Left lung (tissue), 10 donors: ENCODE data around the gene TCEANC. TPM values are rescaled to one million over a fixed set of nuclear protein-coding genes. Genes with fewer than 3 reads are reported as not detected.

ENCODE experiments used
- ATAC-seq: fragments of 200-7000 bp; cut with Tn5 transposase; one replicate; pipeline ENCODE4 v1.9.1; 2020; ENCODE audit warnings: moderate library complexity
- DNase-seq, 4 donors: peaks; one replicate each; pipeline ENCODE4 v3.0.0-alpha.2; 2013 to 2020
- H3K27ac ChIP-seq, 2 donors: fragments of 200-600 bp; sonication (generic) in 1 of 2; one replicate each; pipeline versions ENCODE4 v1.5.0 to v1.8.0; 2020 to 2021
- H3K27me3 ChIP-seq, 2 donors: fragments of 200-600 bp; sonication (generic) in 1 of 2; one replicate each; pipeline versions ENCODE4 v1.5.0 to v1.8.0; 2020 to 2021
- H3K36me3 ChIP-seq, 2 donors: fragments of 200-600 bp; sonication (generic) in 1 of 2; one replicate each; pipeline versions ENCODE4 v1.5.0 to v1.8.0; 2020 to 2021
- H3K4me1 ChIP-seq, 2 donors: fragments of 200-600 bp; one replicate each; pipeline ENCODE4 v1.8.0; 2021
- H3K4me3 ChIP-seq, 2 donors: fragments of 200-600 bp; sonication (generic) in 1 of 2; one replicate each; pipeline versions ENCODE4 v1.5.0 to v1.8.0; 2020 to 2021; ENCODE audit warnings: mild to moderate bottlenecking in 1 of 2
- H3K9me3 ChIP-seq, 2 donors: fragments of 200-600 bp; sonication (generic) in 1 of 2; one replicate each; pipeline versions ENCODE4 v1.5.0 to v1.8.0; 2020 to 2021
- CTCF ChIP-seq, 2 donors: fragments of 200-600 bp; sonication (generic) in 1 of 2; IDR thresholded peaks; one replicate each; pipeline versions ENCODE4 v1.5.0 to v1.8.0; 2021; ENCODE audit warnings: antibody characterized with exemption in 2 of 2
- intact Hi-C, 2 donors: fragments of 100-400 bp; cut with DNase I; formaldehyde crosslinking; loops; one replicate each; pipeline versions ENCODE4 v1.11.2 to v1.14.2; 2022
- polyA plus RNA-seq, 6 donors: library from polyadenylated mRNA; unstranded; fragments of 120-200 nt; gene quantifications; one replicate each; pipeline ENCODE4 v1.2.1, GENCODE V29; 2013; ENCODE audit not compliant: insufficient read length in 6 of 6
- total RNA-seq, 2 donors: library from RNA; stranded (reverse); fragmentation: NEBNext Ultra II Directional; extraction: Animal tissue kit (Norgen Biotek cat#: 25700); gene quantifications; one replicate each; pipeline ENCODE4 v1.2.1, GENCODE V29; 2021
- donor health status: DM: no; HTN: yes; CAD: no.
- donor health status: DM: no; HTN: no; CAD: no.

Gene TCEANC
- total and polyA plus RNA-seq, 8 donors, result 3.1 to 7.1 (median 6.5) TPM

GRCh38 chrX:13695601-13696115, 42.7 kb downstream of the TCEANC start:
- Histone ChIP-seq H3K4me3 (no peak overlapping the region), H3K27ac (no peak overlapping the region), H3K4me1 (peaks cover 6 to 73% of the 10 kb centered on the region in 2 donors), H3K9me3 (no peaks in the 10 kb centered on the region), H3K27me3 (peaks cover 0 to 8% of the 10 kb centered on the region in 2 donors), H3K36me3 (no peaks in the 10 kb centered on the region)
- no peak for TF ChIP-seq CTCF (IDR thresholded peaks at IDR 0.05)
- DNase-seq (no peak), ATAC-seq (no peak)
- intact Hi-C loops, result no loop called here

- no peak overlapping the region for H3K27ac ChIP-seq
- DNase-seq (no peak), ATAC-seq (no peak)
- H3K27me3 ChIP-seq, result peaks cover 0 to 8% of the 10 kb centered on the region in 2 donors
- H3K4me3 ChIP-seq, result no peak overlapping the region
- intact Hi-C loops, result no loop called here
- H3K9me3 ChIP-seq, result no peaks in the 10 kb centered on the region
- no peaks in the 10 kb centered on the region for H3K36me3 ChIP-seq
- peaks cover 6 to 62% of the 10 kb centered on the region in 2 donors for H3K4me1 ChIP-seq
- TF ChIP-seq CTCF (IDR thresholded peaks at IDR 0.05), result no peak
These were observed 44.5 kb downstream of the TCEANC start for GRCh38 chrX:13697455-13697854.

- Histone ChIP-seq H3K36me3 (no peaks in the 10 kb centered on the region), H3K4me1 (peaks cover 6 to 57% of the 10 kb centered on the region in 2 donors), H3K4me3 (no peak overlapping the region), H3K27me3 (peaks cover 0 to 8% of the 10 kb centered on the region in 2 donors), H3K27ac (no peak overlapping the region), H3K9me3 (no peaks in the 10 kb centered on the region)
- intact Hi-C loops, result no loop called here
- DNase-seq (no peak), ATAC-seq (no peak)
- no peak for TF ChIP-seq CTCF (IDR thresholded peaks at IDR 0.05)
These were observed 45.0 kb downstream of the TCEANC start for GRCh38 chrX:13697976-13698375.

GRCh38 chrX:13698432-13698831, 45.5 kb downstream of the TCEANC start:
- DNase-seq, result no peak
- intact Hi-C loops, result no loop called here
- H3K27me3 ChIP-seq, result peaks cover 0 to 8% of the 10 kb centered on the region in 2 donors
- no peaks in the 10 kb centered on the region for H3K9me3 ChIP-seq
- H3K4me1 ChIP-seq, result peaks cover 6 to 53% of the 10 kb centered on the region in 2 donors
- TF ChIP-seq CTCF (IDR thresholded peaks at IDR 0.05), result no peak
- H3K36me3 ChIP-seq, result no peaks in the 10 kb centered on the region
- no peak overlapping the region for H3K4me3 ChIP-seq
- no peak for ATAC-seq
- peak overlapping the region in 1 of 2 donors; percentile 13 for H3K27ac ChIP-seq

- ATAC-seq (no peak), DNase-seq (no peak)
- Histone ChIP-seq H3K9me3 (no peaks in the 10 kb centered on the region), H3K27ac (no peak overlapping the region), H3K4me3 (no peak overlapping the region), H3K36me3 (no peaks in the 10 kb centered on the region), H3K27me3 (peaks cover 0 to 8% of the 10 kb centered on the region in 2 donors), H3K4me1 (peaks cover 6 to 44% of the 10 kb centered on the region in 2 donors)
- intact Hi-C loops, result no loop called here
- no peak for TF ChIP-seq CTCF (IDR thresholded peaks at IDR 0.05)
These were observed 46.4 kb downstream of the TCEANC start for GRCh38 chrX:13699183-13699826.
